ACHN (cell line): ENCODE measurements around the gene GALNT15.

Source experiments
- DNase-seq: peaks from one replicate; pipeline ENCODE4 v3.0.0-alpha.2; 2015
- in situ Hi-C: cut with HindIII; loops from 2 replicates; pipeline ENCODE4 v1.10.0; 2017; ENCODE audit warnings: low sequenced_read_pairs, low pct_ligation_motif_present, low pct_unique_long_range_greater_than_20kb

GALNT15 gene

GRCh38 chr3:16242177-16242576, 67.7 kb downstream of the GALNT15 start:
- no peak for DNase-seq
- in situ Hi-C loops, result no loop called here

- in situ Hi-C loops, result no loop called here
- DNase-seq, result peak; percentile 5
Measured at GRCh38 chr3:16243706-16244490, 69.4 kb downstream of the GALNT15 start.

GRCh38 chr3:16245609-16246008, 71.1 kb downstream of the GALNT15 start:
- in situ Hi-C loops, result no loop called here
- DNase-seq, result no peak

GRCh38 chr3:16247282-16248061, 73.0 kb downstream of the GALNT15 start:
- peak; percentile 75 for DNase-seq
- in situ Hi-C loops, result no loop called here

- DNase-seq, result no peak
- in situ Hi-C loops, result no loop called here
Measured at GRCh38 chr3:16248556-16248955, 74.1 kb downstream of the GALNT15 start.

- peak; percentile 39 for DNase-seq
- in situ Hi-C loops, result no loop called here
Measured at GRCh38 chr3:16249336-16249735, 74.9 kb downstream of the GALNT15 start.

GRCh38 chr3:16249886-16250285, 75.4 kb downstream of the GALNT15 start:
- in situ Hi-C loops, result loop anchor here (25.0 kb wide), 1 partner anchor 287 kb away; no protein-coding TSS in a partner anchor
- DNase-seq, result no peak

GRCh38 chr3:16251316-16252085, 77.0 kb downstream of the GALNT15 start:
- in situ Hi-C loops, result loop anchor here (25.0 kb wide), 1 partner anchor 286 kb away; no protein-coding TSS in a partner anchor
- DNase-seq, result no peak

- no peak for DNase-seq
- in situ Hi-C loops, result loop anchor here (25.0 kb wide), 1 partner anchor 285 kb away; no protein-coding TSS in a partner anchor
Measured at GRCh38 chr3:16252243-16252978, 77.9 kb downstream of the GALNT15 start.

- no peak for DNase-seq
- in situ Hi-C loops, result loop anchor here (25.0 kb wide), 1 partner anchor 284 kb away; no protein-coding TSS in a partner anchor
Measured at GRCh38 chr3:16252988-16253387, 78.5 kb downstream of the GALNT15 start.

- DNase-seq, result no peak
Measured at GRCh38 chr3:16253601-16254000, 79.1 kb downstream of the GALNT15 start.

GRCh38 chr3:16254916-16255315, 80.4 kb downstream of the GALNT15 start:
- in situ Hi-C loops, result loop anchor here (25.0 kb wide), 1 partner anchor 282 kb away; no protein-coding TSS in a partner anchor

More at GRCh38 chr3:16253601-16254000, 79.1 kb downstream of the GALNT15 start:
- in situ Hi-C loops, result loop anchor here (25.0 kb wide), 1 partner anchor 284 kb away; no protein-coding TSS in a partner anchor

GRCh38 chr3:16255326-16255725, 80.8 kb downstream of the GALNT15 start:
- in situ Hi-C loops, result loop anchor here (25.0 kb wide), 1 partner anchor 282 kb away; no protein-coding TSS in a partner anchor
- no peak for DNase-seq

More at GRCh38 chr3:16254916-16255315, 80.4 kb downstream of the GALNT15 start:
- DNase-seq, result no peak

- in situ Hi-C loops, result loop anchor here (25.0 kb wide), 1 partner anchor 282 kb away; no protein-coding TSS in a partner anchor
- no peak for DNase-seq
Measured at GRCh38 chr3:16255726-16256125, 81.2 kb downstream of the GALNT15 start.

GRCh38 chr3:16257309-16257708, 82.8 kb downstream of the GALNT15 start:
- in situ Hi-C loops, result loop anchor here (25.0 kb wide), 1 partner anchor 280 kb away; no protein-coding TSS in a partner anchor

GRCh38 chr3:16258177-16258576, 83.7 kb downstream of the GALNT15 start:
- no peak for DNase-seq
- in situ Hi-C loops, result loop anchor here (25.0 kb wide), 1 partner anchor 279 kb away; no protein-coding TSS in a partner anchor

More at GRCh38 chr3:16257309-16257708, 82.8 kb downstream of the GALNT15 start:
- no peak for DNase-seq

GRCh38 chr3:16258866-16259265, 84.4 kb downstream of the GALNT15 start:
- no peak for DNase-seq
- in situ Hi-C loops, result loop anchor here (25.0 kb wide), 1 partner anchor 278 kb away; no protein-coding TSS in a partner anchor
